Activated T-cell treated with anti-CD3 and anti-CD28 coated beads for 4 hours (primary cell): Measurements from ENCODE around the gene NR1H4.
"Not testable (repeated sequence)": the region's sequence is repeated elsewhere in the genome, so short reads cannot be mapped to it uniquely, and the experiment has no call there.

Experiments
- DNase-seq: peaks from one replicate; pipeline ENCODE4 v3.0.0-alpha.2; 2020

Gene NR1H4

GRCh38 chr12:100520048-100520769 lies 46.5 kb downstream of the NR1H4 start:
- DNase-seq, result no peak

GRCh38 chr12:100521958-100522357 lies 48.3 kb downstream of the NR1H4 start:
- DNase-seq, result no peak

GRCh38 chr12:100528034-100528433 lies 54.4 kb downstream of the NR1H4 start:
- no peak for DNase-seq

- DNase-seq, result no peak
These were observed 54.9 kb downstream of the NR1H4 start for GRCh38 chr12:100528471-100529127.

- DNase-seq, result no peak
These were observed 56.2 kb downstream of the NR1H4 start for GRCh38 chr12:100529756-100530350.

GRCh38 chr12:100533376-100533775 lies 59.7 kb downstream of the NR1H4 start:
- DNase-seq, result no peak

GRCh38 chr12:100534625-100535227 lies 61.1 kb downstream of the NR1H4 start:
- no peak for DNase-seq

GRCh38 chr12:100539202-100539601 lies 65.5 kb downstream of the NR1H4 start:
- DNase-seq, result no peak

- no peak for DNase-seq
These were observed 70.5 kb downstream of the NR1H4 start for GRCh38 chr12:100544165-100544564.

GRCh38 chr12:100545092-100545491 lies 71.4 kb downstream of the NR1H4 start:
- no peak for DNase-seq

- no peak for DNase-seq
These were observed 80.3 kb downstream of the NR1H4 start for GRCh38 chr12:100553936-100554335.

GRCh38 chr12:100554608-100555077 lies 81.0 kb downstream of the NR1H4 start:
- no peak for DNase-seq

- DNase-seq, result no peak
These were observed 82.1 kb downstream of the NR1H4 start for GRCh38 chr12:100555722-100556121.

GRCh38 chr12:100557357-100557756 lies 83.7 kb downstream of the NR1H4 start:
- no peak for DNase-seq

- not testable (repeated sequence) for DNase-seq
These were observed 85.6 kb downstream of the NR1H4 start for GRCh38 chr12:100559261-100559660.

- DNase-seq, result no peak
These were observed 90.4 kb downstream of the NR1H4 start for GRCh38 chr12:100564090-100564489.

- DNase-seq, result no peak
These were observed 91.3 kb downstream of the NR1H4 start for GRCh38 chr12:100564905-100565467.

- no peak for DNase-seq
These were observed 92.4 kb downstream of the NR1H4 start for GRCh38 chr12:100565987-100566545.

GRCh38 chr12:100566887-100567637 lies 93.4 kb downstream of the NR1H4 start:
- DNase-seq, result no peak

- DNase-seq, result no peak
These were observed 94.3 kb downstream of the NR1H4 start for GRCh38 chr12:100567945-100568344.

- DNase-seq, result no peak
These were observed 98.5 kb downstream of the NR1H4 start for GRCh38 chr12:100572184-100572583.
